A673 (cell line): ENCODE measurements around the gene NFKB1. TPM values are rescaled to one million over a fixed set of nuclear protein-coding genes. Genes with fewer than 3 reads are reported as not detected.

ENCODE experiments used
- BruUV-seq: library from RNA; stranded (reverse); fragments of 400-500 nt; replicated peaks from 2 replicates; lab custom pipeline; 2021; lab: Mats Ljungman, UMichigan
- CTCF ChIA-PET: fragments of 300-600 bp; sonication (Branson Sonifier 250); formaldehyde crosslinking; loops from one replicate; lab custom pipeline; 2022; ENCODE audit warnings: antibody characterized with exemption; lab: Charles Lee
- POLR2A ChIA-PET: fragments of 300-600 bp; sonication (Branson Sonifier 250); formaldehyde crosslinking; loops from one replicate; lab custom pipeline; 2022; ENCODE audit warnings: antibody characterized with exemption; ENCODE audit not compliant: low non-redundant PET; lab: Charles Lee
- DNase-seq: peaks from one replicate; pipeline ENCODE4 v3.0.0-alpha.2; 2015; ENCODE audit warnings: low spot score
- H3K27ac ChIP-seq: fragments of 200-600 bp; sonication (generic); 2 replicates; pipeline ENCODE4 v1.5.1; 2016; ENCODE audit warnings: mixed run types, low read depth, mild to moderate bottlenecking, mixed read lengths, antibody characterized with exemption, low read length; ENCODE audit not compliant: poor library complexity, severe bottlenecking
- H3K27me3 ChIP-seq: fragments of 200-600 bp; sonication (generic); replicated peaks from 2 replicates; pipeline ENCODE4 v1.6.1; 2017; ENCODE audit warnings: mixed run types, low read depth, mild to moderate bottlenecking, mixed read lengths, antibody characterized with exemption, low read length; ENCODE audit not compliant: insufficient read depth, poor library complexity
- H3K36me3 ChIP-seq: fragments of 200-600 bp; sonication (generic); 2 replicates; pipeline ENCODE4 v1.6.1; 2016; ENCODE audit warnings: mixed run types, mild to moderate bottlenecking, mixed read lengths, antibody characterized with exemption, low read length; ENCODE audit not compliant: insufficient read depth, poor library complexity, severe bottlenecking
- H3K4me1 ChIP-seq: fragments of 200-600 bp; sonication (generic); 2 replicates; pipeline ENCODE4 v1.6.1; 2017; ENCODE audit warnings: mixed run types, mild to moderate bottlenecking, mixed read lengths, antibody characterized with exemption, low read length; ENCODE audit not compliant: insufficient read depth, poor library complexity, severe bottlenecking
- H3K4me3 ChIP-seq: fragments of 200-600 bp; sonication (generic); 2 replicates; pipeline ENCODE4 v1.5.1; 2016; ENCODE audit warnings: low read depth, mixed run types, mild to moderate bottlenecking, mixed read lengths, low read length; ENCODE audit not compliant: poor library complexity, severe bottlenecking
- H3K9me3 ChIP-seq: fragments of 200-600 bp; sonication (generic); 2 replicates; pipeline ENCODE4 v1.6.1; 2016; ENCODE audit warnings: mixed run types, low read depth, mild to moderate bottlenecking, mixed read lengths, antibody characterized with exemption, low read length; ENCODE audit not compliant: poor library complexity, severe bottlenecking
- CTCF ChIP-seq: fragments of 300-800, 200-600 bp; sonication (generic); conservative IDR thresholded peaks from 2 replicates; pipeline ENCODE4 v1.5.1; 2017; ENCODE audit warnings: low read depth, mild to moderate bottlenecking, antibody characterized with exemption, low read length, moderate library complexity, mixed read lengths
- EZH2 ChIP-seq: fragments of 200-600 bp; sonication (generic); IDR thresholded peaks from 2 replicates; pipeline ENCODE4 v1.6.1; 2017; ENCODE audit warnings: borderline replicate concordance, low read depth, mild to moderate bottlenecking, mixed read lengths, antibody characterized with exemption, low read length; ENCODE audit not compliant: poor library complexity, severe bottlenecking
- intact Hi-C: fragments of 100-400 bp; cut with micrococcal nuclease; formaldehyde crosslinking; loops from one replicate; pipeline ENCODE4 v1.10.0; 2022; ENCODE audit not compliant: unreplicated experiment
- total RNA-seq: library from RNA; stranded (reverse); gene quantifications from 2 replicates; pipeline ENCODE4 v1.2.3, GENCODE V29; 2021

The NFKB1 gene
- total RNA-seq, 1 experiment from 2014 or later: 26.1 TPM

- no peak overlapping the region for H3K27ac ChIP-seq
- H3K27me3 ChIP-seq: no peaks in the 10 kb centered on the region
- intact Hi-C loops: no loop called here
- H3K9me3 ChIP-seq: no peaks in the 10 kb centered on the region
- no peaks in the 10 kb centered on the region for H3K4me1 ChIP-seq
- no TSS peak for BruUV-seq
- CTCF ChIA-PET: no interaction called here
- H3K36me3 ChIP-seq: no peaks in the 10 kb centered on the region
- POLR2A ChIA-PET: no interaction called here
- DNase-seq: no peak
- TF ChIP-seq EZH2 (no peak), CTCF (no peak)
- no peak overlapping the region for H3K4me3 ChIP-seq
Measured at GRCh38 chr4:102506523-102506922, 5.4 kb downstream of the NFKB1 start.

GRCh38 chr4:102511830-102512605 is 10.9 kb downstream of the NFKB1 start:
- POLR2A ChIA-PET: no interaction called here

GRCh38 chr4:102514298-102514964 is 13.3 kb downstream of the NFKB1 start:
- intact Hi-C loops: no loop called here
- CTCF ChIA-PET: no interaction called here
- H3K36me3 ChIP-seq: no peaks in the 10 kb centered on the region
- BruUV-seq: no TSS peak
- peaks cover 7% of the 10 kb centered on the region for H3K9me3 ChIP-seq
- no peak overlapping the region for H3K4me3 ChIP-seq
- no peaks in the 10 kb centered on the region for H3K27me3 ChIP-seq
- TF ChIP-seq EZH2 (no peak), CTCF (no peak)
- peaks cover 8% of the 10 kb centered on the region for H3K4me1 ChIP-seq
- no peak overlapping the region for H3K27ac ChIP-seq
- no peak for DNase-seq
- POLR2A ChIA-PET: no interaction called here

More at GRCh38 chr4:102511830-102512605, 10.9 kb downstream of the NFKB1 start:
- Histone ChIP-seq H3K4me1 (no peaks in the 10 kb centered on the region), H3K9me3 (peaks cover 7% of the 10 kb centered on the region), H3K36me3 (no peaks in the 10 kb centered on the region), H3K27ac (no peak overlapping the region), H3K27me3 (no peaks in the 10 kb centered on the region), H3K4me3 (no peak overlapping the region)
- TF ChIP-seq EZH2: no peak
- TF ChIP-seq CTCF: no peak
- CTCF ChIA-PET: no interaction called here
- intact Hi-C loops: no loop called here
- no peak for DNase-seq
- no TSS peak for BruUV-seq
